NCI-H460 (cell line): ENCODE data around the gene ZNF576. TPM values are rescaled to one million over a fixed set of nuclear protein-coding genes. Genes with fewer than 3 reads are reported as not detected.
"Not testable (repeated sequence)": the region's sequence is repeated elsewhere in the genome, so short reads cannot be mapped to it uniquely, and the experiment has no call there.

ENCODE experiments used
- DNase-seq: peaks from one replicate; pipeline ENCODE4 v3.0.0-alpha.2; 2016; ENCODE audit warnings: low read depth; ENCODE audit errors: extremely low read depth
- total RNA-seq: library from RNA; depleted of rRNA; stranded (reverse); fragments of >200 nt; shearing (Covaris generic); gene quantifications from 2 replicates; pipeline ENCODE4 v1.2.3, GENCODE V29; 2014

The ZNF576 gene
- total RNA-seq, 1 experiment from 2014 or later = 4.6 TPM

DNA sequence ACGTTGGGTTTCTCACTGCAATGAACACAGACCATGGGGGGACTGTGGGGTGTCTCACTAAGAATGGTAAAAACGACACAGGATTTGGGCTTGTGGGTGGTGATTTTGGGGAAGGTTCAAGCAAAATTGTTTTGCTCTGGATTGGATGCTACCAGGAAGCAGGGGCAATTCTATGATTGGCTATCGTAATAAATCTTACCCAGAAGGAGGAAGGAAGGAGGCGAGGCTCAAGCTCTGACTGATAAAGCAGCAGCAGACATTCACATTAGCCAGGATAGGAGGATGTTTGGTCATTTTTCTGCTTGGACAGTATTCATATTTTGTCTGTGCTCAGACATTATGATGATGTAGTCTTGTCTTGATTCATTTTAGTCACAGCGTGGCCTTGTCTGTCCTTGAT is 1.5 kb downstream of the ZNF576 start:
- no peak for DNase-seq

DNA sequence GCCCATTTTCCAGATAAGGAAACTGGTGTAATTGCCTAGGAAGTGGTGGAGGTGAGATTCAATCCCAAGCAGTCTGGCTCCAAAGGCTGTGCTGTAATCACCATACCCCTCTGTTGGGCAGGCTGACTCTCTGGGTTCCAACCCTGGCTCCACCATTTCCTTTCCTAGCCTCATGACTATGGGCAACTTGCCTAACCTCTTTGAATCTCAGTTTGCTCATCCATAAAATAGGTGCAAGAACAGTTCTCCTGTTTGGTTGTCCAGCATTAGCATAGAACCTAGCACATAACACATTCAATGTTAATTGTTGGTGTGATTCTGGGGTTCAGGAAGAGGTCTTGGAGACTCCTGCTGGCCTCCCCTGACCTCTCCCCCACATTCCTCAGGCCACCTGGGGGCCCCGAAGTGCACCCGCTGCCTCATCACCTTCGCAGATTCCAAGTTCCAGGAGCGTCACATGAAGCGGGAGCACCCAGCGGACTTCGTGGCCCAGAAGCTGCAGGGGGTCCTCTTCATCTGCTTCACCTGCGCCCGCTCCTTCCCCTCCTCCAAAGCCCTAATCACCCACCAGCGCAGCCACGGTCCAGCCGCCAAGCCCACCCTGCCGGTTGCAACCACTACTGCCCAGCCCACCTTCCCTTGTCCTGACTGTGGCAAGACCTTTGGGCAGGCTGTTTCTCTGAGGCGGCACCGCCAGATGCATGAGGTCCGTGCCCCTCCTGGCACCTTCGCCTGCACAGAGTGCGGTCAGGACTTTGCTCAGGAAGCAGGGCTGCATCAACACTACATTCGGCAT is 2.2 kb downstream of the ZNF576 start:
- DNase-seq = no peak

DNA sequence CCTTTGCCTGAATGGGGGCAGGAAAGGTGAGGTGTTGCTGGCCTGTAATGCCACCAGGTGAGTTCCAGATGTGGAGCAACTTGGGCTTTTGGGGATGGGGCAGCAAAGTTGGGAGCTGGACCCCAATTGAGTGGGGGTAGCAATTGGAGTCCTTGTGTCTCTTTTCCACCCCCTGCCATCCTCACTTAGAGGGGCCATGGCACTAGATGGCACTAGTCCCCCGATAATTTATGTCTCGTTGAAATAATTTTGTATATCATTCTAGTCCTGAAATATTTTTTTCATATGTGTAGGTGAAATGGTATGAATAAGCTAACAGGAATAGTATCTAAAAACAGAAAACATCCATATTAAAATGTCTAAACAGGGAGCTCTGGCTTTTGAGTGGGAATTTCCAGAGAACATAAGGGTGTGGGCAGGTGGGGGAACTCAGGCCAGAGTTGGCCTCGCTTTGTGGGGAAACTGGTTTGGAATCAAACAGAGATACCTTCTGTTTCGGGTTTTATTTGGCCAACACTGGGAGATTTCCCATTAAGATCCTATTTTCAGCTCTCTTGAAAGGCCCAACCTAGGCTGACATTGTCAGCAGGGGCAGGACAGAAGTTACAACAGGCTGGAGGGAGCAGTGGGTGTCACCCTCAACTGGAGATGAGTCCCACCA is 3.4 kb downstream of the ZNF576 start:
- DNase-seq = no peak

DNA sequence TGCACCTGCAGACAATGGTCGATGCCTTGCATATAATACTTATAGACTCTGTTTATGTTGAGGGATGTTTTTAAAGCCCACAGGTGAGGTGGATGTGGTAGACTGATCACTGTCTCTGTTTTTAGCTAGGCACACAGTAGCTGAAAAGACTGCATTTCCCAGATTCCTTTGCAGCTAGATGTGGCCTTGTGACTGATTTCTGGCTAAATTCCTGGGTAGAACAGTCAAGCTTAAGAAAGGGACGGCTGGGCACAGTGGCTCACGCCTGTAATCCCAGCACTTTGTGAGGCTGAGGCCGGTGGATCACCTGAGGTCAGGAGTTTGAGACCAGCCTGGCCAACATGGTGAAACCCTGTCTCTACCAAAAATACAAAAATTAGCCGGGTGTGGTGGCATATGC is 3.9 kb downstream of the ZNF576 start:
- not testable (repeated sequence) for DNase-seq

DNA sequence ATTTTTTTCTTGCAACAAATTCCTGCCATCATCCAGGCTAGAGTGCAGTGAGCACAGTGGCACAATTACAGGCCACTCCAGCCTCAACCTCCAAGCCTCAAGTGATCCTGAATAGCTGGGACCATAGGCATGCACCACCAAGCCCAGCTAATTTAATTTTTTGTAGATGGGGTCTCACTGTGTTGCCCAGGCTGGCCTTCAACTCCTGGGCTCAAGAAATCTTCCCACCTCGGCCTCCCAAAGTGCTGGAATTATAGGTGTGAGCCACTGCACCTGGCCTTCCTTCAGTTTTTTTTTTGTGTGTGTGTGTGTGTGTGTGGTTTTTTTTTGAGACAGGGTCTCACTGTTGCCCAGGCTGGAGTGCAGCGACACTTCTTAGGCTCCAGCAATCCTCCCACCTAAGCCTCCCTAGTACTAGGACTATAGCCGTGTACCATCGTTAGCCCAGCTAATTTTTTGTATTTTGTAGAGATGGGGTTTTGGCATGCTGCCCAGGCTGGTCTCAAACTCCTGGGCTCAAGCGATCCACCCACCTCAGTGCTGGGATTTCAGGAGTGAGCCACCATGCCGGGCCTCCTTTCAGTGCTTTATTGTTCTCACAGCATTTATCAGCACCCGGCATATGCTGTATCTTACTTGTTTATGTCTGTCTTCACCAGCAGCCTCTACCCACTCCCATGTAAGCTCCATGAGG is 9.6 kb downstream of the ZNF576 start:
- no peak for DNase-seq

- DNase-seq = no peak
These were observed 10.3 kb downstream of the ZNF576 start for GRCh38 chr19:43606569-43607229.

DNA sequence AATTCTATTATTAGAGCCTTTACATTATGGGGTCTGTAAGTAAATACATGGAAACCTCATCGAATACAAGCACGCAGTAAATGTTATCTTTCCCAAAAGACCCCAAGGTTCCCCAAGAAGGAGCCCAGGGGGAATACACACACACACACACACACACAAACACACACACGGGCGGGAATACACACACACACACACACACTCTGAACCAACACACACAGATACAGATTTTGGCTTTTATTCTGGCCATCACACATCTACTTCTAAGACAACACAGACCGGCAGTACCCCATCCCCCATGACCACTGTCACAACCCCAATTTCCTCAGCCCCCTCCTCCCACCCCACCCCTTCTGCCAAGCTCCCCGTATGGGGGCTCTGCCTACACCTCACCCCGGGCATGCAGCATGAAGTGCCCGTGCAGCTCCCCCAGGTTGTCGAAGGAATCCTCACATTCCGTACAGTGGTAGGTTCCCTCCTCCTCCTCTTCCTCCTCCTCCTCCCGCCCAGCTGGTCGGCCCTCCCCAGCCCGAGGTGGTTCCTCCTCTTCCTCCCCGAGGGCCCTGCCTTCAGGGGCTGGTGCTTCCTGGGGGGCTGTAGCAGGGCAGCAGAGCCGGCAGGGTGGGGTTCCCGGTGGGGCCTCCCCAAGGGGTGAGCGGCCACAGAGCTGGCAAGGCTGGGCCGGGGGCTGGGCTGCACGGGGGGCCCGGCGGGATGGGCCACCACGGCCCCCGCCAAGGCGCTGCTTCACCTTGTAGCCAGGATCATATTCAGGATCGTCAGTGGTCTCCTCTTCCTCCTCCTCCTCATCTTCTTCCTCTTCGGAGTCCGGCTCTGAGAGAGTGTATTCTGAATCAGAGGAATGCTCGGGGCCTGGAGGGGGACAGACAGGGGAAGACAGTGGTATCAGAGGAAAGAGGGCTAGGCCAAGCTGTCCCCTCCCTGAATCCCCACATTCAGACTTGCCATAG is 11.1 kb downstream of the ZNF576 start:
- no peak for DNase-seq

GRCh38 chr19:43609872-43610271 is 13.5 kb downstream of the ZNF576 start:
- DNase-seq = no peak

DNA sequence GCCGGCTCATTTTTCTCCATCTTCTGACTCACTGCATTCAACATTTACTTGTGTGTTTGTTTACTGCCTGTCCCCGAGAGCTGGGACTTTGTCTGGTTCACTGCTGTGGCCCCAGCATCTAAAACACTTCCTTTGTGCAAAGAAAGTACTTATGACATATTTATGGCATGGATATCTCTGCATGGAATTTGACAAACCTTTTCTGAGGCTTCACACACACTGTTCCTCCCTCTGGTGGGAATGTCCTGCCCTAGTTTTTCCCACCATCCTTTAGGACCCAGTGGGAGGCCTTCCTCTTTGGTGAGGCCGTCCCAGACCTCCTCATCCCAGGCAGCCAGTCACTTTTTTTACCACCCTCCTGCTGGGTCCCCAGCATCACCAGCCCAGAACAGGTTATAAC is 14.1 kb downstream of the ZNF576 start:
- DNase-seq = no peak

DNA sequence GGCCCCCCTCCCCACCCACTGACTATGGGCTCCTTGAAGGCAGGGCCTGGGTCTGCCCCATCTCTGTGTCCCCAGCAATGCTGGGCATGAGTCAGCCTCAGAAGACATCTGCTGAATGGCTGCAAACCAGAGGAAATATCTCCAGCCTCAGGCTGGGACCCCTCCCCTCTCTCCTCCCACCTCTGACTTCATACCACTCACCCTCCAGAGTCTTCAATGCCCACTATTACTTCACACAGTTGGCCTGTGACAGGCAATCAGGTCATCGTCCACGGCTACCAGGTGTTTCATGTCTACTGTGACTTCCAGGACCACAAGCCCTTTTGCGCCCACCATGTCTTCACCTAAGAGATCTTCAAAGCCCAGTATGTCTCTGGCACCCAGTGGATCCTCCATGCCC is 15.4 kb downstream of the ZNF576 start, which contains the start of gene SRRM5:
Gene SRRM5 (plus strand): TSS at position 301 of the 400 bp plus-strand sequence. CDS start 34 bp downstream, at position 335.
- DNase-seq = no peak

DNA sequence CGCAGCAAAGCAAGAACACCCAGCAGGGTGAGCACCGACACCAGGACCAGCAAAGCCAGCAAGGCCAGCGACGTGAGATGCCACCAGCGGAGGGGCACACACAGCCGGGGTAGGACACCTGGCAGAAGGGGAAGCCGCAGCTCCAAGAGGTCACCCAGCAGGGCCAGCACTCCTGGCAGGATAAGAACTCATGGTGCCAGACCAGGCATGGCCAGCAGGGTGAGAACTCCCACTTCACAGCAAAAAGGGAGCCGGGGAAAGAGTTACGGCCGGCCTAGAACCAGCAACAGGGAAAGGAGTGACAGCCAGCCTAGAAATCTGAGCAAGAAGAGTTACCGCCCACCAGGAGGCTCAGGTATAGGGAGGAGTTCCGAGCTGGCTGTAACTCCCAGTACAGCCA is 16.0 kb downstream of the ZNF576 start:
- no peak for DNase-seq

DNA sequence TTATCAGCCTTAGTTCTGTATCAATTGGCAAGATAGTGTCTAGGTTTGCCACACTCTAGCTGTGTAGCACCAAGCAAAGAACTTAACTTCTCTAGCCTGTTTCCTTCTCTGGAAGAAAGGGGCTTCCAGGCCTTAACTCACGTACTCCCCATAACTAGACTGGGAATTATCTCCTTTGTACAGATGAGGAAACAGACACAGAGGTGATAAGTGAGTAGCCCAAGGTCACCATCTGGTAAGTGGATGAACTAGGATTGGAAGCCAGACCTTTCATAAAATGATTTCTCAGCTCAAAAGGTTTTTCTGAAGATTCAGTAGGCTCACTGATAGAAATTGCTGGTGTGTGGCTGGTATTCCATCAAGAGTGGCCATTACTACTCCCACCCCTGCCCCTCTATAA is 19.9 kb downstream of the ZNF576 start:
- DNase-seq = no peak

GRCh38 chr19:43616954-43617353 is 20.6 kb downstream of the ZNF576 start:
- DNase-seq = no peak

- no peak for DNase-seq
These were observed 22.5 kb downstream of the ZNF576 start for GRCh38 chr19:43618921-43619261.

- peak; percentile 72 for DNase-seq
These were observed 23.1 kb downstream of the ZNF576 start, which contains the start of gene ZNF428 for GRCh38 chr19:43619262-43620060. ZNF428 (minus strand) TSS chr19:43619629; CDS start chr19:43614304, 5,325 bp downstream.

GRCh38 chr19:43620061-43621001 is 23.9 kb downstream of the ZNF576 start:
- DNase-seq = no peak

DNA sequence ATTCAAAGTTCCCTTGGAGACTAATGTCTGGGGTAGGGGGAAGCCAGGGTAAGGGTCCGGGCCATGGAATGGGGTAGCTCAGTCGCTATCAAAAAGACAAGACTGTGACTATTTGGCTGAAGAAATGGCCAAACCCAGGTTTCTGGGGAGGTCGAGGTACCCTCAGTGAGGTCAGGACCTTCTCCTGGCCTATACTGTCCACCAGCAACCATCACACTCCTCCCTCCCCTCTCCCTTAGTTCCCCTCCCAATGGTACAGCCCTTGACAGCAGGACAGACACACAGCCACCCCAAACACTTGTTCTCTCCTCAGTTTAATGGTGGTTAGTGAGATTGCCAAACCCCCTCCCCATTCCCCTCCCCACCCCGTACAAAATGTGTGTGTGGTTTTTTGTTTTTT is 25.7 kb downstream of the ZNF576 start:
- DNase-seq = no peak

DNA sequence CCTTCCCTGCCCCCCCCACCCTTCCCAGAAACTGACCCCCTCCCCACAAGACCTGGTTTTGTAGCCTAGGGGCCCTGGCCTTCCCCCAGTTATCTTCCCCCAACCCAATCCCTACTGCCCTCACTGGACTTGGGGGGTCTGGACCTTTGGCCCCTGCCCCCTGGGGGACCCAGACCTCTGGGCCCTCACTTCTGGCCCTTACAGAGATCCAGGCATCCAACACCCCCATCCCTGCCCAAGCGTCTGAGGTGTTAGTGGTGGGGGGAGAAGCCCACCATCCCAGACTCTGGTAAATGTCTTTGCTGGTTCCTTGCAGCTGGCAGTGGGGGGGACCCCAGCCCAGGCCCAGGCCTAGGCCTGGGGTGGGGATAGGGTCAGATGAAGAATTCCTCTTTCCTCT is 26.6 kb downstream of the ZNF576 start:
- no peak for DNase-seq
